ENCODE measurements around the gene PHOX2A.
"Not testable (repeated sequence)": the region's sequence is repeated elsewhere in the genome, so short reads cannot be mapped to it uniquely, and the experiment has no call there.

DNA sequence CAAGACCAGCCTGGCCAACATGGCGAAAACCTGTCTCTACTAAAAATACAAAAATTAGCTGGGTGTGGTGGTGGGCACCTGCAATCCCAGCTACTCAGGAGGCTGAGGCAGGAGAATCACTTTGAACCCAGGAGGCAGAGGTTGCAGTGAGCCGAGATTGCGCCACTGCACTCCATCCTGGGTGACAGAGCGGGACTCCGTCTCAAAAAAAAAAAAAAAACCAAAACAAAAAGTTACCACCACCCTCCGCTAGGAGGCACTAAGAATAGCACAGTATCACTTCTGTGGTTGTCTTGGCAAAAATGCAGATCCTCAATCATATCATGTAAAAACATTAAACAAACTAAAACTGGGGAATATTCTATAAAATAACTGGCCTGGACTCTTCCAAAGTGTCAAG lies 46.8 kb upstream of the PHOX2A start:
- TF ChIP-seq, protein P1, sequence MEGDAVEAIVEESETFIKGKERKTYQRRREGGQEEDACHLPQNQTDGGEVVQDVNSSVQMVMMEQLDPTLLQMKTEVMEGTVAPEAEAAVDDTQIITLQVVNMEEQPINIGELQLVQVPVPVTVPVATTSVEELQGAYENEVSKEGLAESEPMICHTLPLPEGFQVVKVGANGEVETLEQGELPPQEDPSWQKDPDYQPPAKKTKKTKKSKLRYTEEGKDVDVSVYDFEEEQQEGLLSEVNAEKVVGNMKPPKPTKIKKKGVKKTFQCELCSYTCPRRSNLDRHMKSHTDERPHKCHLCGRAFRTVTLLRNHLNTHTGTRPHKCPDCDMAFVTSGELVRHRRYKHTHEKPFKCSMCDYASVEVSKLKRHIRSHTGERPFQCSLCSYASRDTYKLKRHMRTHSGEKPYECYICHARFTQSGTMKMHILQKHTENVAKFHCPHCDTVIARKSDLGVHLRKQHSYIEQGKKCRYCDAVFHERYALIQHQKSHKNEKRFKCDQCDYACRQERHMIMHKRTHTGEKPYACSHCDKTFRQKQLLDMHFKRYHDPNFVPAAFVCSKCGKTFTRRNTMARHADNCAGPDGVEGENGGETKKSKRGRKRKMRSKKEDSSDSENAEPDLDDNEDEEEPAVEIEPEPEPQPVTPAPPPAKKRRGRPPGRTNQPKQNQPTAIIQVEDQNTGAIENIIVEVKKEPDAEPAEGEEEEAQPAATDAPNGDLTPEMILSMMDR (IDR thresholded peaks at IDR 0.05; ENCODE audit: insufficient read depth, low read length): peak; percentile 18
- TF ChIP-seq POLR2AphosphoS5 (IDR thresholded peaks at IDR 0.05; ENCODE audit: low read depth); SPI1 (IDR thresholded peaks at IDR 0.05; ENCODE audit: borderline replicate concordance, low read depth); GABPA (IDR thresholded peaks at IDR 0.05; ENCODE audit: low read depth): not testable (repeated sequence)
- TF ChIP-seq, protein P2, sequence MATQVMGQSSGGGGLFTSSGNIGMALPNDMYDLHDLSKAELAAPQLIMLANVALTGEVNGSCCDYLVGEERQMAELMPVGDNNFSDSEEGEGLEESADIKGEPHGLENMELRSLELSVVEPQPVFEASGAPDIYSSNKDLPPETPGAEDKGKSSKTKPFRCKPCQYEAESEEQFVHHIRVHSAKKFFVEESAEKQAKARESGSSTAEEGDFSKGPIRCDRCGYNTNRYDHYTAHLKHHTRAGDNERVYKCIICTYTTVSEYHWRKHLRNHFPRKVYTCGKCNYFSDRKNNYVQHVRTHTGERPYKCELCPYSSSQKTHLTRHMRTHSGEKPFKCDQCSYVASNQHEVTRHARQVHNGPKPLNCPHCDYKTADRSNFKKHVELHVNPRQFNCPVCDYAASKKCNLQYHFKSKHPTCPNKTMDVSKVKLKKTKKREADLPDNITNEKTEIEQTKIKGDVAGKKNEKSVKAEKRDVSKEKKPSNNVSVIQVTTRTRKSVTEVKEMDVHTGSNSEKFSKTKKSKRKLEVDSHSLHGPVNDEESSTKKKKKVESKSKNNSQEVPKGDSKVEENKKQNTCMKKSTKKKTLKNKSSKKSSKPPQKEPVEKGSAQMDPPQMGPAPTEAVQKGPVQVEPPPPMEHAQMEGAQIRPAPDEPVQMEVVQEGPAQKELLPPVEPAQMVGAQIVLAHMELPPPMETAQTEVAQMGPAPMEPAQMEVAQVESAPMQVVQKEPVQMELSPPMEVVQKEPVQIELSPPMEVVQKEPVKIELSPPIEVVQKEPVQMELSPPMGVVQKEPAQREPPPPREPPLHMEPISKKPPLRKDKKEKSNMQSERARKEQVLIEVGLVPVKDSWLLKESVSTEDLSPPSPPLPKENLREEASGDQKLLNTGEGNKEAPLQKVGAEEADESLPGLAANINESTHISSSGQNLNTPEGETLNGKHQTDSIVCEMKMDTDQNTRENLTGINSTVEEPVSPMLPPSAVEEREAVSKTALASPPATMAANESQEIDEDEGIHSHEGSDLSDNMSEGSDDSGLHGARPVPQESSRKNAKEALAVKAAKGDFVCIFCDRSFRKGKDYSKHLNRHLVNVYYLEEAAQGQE (IDR thresholded peaks at IDR 0.05; ENCODE audit: insufficient replicate concordance, low read depth): not testable (repeated sequence)
